Measurements from ENCODE around the gene ESYT3.

The ESYT3 gene

DNA sequence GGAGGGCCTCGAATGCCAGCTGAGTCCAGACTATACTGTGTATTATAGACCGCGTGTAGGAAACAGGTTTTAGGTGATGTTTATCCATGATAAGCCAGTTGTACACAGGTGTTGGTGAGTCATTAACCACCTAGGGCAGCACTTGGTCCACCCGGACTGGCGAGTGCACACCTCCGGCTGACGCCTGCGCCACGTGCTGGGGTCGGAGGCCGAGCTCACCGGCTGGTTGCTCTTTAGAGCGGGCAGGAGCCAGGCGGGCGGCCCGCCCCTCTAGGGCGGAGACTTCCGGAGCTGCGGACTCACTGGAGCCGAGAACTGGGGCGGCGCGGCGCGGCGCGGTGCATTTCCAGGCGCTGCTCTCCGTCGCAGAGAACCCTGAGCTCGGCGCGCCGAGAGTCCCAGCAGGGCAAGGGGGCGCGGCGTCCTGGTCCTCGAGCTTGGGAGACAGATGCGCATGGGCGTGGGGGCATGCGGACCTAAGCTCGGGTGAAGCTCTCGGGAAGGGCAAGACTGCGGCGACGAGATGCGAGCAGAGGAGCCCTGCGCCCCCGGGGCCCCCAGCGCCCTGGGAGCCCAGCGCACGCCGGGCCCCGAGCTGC, at the start of gene ESYT3:
ESYT3 (plus strand) TSS at position 341 of the 599 bp plus-strand sequence; CDS start at position 524, 183 bp downstream.
- peak; percentile 88 for DNase-seq

- DNase-seq = no peak
Measured at GRCh38 chr3:138384976-138385375, 49.4 kb upstream of the ESYT3 start.

DNA sequence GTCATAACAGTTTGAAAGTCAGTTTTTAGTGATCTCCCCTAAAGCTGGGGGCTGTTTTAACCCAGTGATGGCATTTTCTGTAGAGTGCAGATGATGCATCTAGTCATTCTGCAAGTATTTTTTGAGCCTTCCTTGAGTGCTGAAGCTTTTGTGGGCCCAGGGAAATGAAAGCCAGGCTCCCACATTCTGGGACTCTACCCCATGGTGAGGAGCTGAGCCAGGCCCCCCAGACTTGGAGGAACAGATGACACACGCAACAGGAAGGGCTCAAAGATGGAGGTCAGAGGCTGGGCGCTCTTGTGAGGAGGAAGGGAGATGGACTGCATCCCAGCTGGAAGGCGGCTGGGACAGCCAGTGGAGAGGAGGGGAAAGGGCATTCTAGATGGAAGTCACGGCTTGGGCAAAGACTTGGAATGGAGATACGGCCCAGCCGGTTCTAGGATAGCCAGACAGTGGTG, 45.2 kb upstream of the ESYT3 start:
- DNase-seq = no peak

DNA sequence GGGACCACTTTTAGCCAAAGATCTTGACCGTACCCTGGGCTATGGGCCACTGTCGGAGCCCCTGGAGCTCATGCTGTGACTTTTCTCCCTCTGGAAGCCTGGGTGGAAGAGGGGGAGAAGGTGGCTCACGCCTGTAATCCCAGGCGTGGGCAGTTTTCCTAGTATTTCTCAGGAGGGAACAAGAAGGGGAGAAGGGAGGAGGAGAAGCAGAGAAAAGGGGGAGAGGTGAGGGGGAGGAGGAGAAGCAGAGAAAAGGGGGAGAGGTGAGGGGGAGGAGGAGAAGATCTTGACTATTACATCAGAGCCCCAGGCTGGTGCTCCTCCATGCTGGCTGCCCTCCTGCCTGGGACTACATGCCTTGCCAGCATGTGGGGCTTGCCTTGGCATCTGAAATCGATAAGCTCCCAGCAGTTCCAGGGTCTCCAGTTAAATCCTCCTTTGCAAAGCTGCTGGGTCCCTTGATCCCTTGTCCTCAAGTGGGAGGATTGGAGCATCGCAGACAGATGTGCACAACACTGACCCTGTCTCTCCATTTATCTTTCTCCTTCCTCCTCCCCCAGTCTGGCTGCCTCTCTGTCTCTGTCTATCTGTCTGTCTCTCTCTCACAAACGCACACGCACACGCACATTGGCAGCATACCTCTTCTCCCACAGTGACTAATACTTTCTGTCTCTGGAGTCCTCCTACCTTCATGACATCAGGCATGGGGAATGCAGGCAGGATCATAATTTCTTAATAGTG, 44.4 kb upstream of the ESYT3 start:
- DNase-seq = peak; percentile 94

DNA sequence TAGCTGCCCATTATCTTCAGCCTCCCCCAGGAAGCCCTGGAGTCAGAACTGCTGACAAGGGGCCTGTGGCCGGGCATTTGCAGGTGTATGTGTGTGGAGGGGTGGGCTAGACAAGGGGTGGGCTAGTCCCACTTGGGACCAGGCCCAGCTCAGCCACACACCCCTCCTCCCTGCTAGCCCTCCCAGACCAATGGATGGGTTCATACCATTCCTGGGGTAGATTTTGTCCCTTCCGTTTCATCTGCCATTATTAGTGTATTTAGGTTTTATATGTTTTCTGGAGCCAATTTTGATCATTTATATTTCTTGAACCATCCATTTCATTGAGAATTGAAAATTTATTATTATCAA, 43.9 kb upstream of the ESYT3 start:
- DNase-seq = no peak

GRCh38 chr3:138394156-138394555, 40.3 kb upstream of the ESYT3 start:
- DNase-seq = no peak

DNA sequence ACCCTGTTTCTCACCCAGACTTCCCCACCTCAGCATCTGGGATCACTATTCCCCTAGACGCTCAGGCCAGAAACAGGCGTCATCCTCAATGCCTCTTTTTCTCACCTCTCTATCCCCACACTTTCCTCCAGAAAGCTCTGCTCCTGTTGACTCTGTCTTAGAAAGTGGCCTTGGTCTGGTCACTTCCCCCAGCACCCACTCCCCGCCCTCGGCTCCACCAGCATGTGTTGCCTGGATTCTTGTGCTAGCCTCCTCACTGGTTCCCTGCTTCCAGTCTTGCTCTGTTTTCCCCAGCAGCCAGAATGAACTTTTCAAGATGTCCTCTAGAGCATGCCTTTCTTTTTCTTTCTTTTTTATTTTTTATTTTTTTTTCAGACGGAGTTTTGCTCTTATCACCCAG, 39.7 kb upstream of the ESYT3 start:
- DNase-seq = no peak

DNA sequence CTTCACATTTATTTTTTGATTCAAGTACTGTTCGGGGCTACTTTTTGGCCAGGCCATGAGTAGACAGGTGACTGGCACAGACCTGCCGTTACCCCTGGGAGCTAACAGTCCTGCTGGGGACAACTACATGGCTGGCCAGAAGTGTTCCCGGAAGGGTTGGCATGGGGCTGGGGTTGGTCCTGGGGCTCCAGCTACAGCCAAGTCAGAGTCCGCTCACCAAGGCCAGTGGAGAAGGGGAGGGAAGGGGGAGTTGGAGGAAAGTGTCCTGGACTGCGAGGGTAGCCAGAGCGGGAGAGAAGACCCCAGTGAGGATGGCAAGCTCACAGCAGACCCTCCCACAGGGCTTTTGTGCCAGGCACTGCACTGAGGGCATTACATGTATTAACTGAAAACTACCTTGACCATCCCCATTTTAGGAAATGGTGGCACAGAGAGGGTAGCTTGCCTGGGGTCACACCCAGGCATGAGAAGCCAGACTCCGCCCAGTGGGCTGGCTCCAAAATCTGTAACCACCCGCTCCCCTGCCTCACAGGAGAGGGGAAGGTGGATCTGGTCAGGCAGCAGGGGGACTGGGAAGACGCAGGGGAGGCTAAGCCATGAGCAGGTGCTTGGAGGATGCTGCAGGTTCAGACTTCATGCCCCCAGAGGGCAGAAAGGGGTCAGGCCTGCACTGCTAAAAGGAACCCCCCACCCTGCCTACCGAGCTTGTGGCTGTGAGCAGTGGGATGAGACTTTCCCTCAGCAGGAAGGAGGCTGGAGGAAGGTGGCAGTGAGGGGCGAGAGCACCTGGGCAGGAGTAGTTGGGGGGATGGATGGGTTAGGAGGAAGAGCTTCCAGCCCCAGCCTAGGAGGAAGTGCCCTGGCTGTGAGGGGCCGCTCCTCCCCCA, 38.3 kb upstream of the ESYT3 start:
- no peak for DNase-seq

DNA sequence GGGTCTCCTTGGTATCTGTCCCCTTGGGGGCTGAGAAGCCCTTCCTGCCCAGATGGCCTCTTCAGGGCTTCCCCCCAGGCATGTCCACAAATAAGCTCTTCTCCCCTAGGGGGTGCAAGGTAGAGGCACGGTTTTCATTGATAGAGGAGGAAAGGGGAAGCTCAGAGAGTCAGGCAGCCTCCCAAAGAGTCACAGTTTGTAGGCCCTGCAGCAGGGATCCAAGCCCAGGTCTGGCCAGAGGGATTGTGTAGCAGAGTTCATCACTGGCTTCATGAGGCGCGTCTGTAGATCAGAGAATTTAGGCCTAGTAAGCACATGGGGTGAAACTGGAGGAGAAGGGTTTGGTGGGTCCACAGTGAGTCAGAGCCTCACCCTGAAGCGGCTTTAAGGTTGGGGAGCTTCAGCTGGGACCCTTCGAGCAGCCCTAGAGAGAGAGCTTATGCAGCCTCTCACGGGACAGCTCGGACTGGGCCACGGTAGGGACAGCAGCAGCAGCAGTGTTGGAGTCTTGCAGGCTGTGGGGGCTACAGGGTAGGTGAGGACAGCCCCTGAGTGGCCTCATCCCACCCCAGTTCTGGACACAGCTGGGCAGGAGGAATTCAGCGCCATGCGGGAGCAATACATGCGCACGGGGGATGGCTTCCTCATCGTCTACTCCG, 37.5 kb upstream of the ESYT3 start:
- no peak for DNase-seq

DNA sequence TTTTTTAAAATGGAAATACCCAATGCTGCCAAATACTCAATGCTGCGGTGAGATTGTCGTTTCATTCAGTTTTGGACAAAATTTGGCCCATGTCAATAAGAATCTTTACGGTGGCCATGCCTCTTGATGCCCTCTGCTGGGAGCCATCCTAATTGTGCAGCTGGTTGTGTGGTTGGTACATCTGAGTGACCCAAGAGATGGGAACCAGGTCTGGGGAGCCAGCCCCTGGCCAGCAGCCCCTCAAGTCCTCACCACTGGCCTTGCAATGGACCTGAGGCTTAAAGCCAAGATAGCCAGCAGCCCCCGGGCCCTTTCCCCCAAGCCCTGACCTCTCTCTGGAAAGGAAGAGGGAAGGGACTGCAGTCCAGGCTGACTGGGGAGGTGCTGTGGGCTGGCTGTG, 36.4 kb upstream of the ESYT3 start:
- no peak for DNase-seq

GRCh38 chr3:138398791-138399575, 35.4 kb upstream of the ESYT3 start:
- DNase-seq = no peak

GRCh38 chr3:138399766-138400165, 34.6 kb upstream of the ESYT3 start:
- DNase-seq = no peak

GRCh38 chr3:138400651-138401070, 33.8 kb upstream of the ESYT3 start:
- DNase-seq = no peak

GRCh38 chr3:138401834-138402233, 32.6 kb upstream of the ESYT3 start:
- no peak for DNase-seq

GRCh38 chr3:138404121-138404520, 30.3 kb upstream of the ESYT3 start:
- no peak for DNase-seq

DNA sequence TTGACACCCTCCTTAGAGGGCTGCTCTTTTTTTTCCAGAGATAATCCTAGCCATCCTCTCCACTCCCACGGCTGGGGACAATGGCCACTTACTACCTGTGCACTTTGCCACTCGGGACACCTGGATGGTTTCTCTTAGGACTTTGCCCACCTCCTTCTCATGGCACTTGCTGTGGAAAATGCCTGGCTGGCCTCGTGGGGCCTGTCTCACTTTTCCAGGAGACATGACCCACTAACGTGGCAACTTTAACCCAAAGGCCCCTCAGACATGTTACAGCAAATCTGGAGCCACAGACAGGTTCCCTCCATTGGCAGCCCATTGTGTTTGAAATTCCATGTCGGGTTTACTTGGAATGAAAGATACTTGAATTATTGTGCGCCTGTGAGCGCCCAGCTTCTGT, 29.4 kb upstream of the ESYT3 start:
- no peak for DNase-seq

- DNase-seq = no peak
Measured at GRCh38 chr3:138405486-138405885, 28.9 kb upstream of the ESYT3 start.

DNA sequence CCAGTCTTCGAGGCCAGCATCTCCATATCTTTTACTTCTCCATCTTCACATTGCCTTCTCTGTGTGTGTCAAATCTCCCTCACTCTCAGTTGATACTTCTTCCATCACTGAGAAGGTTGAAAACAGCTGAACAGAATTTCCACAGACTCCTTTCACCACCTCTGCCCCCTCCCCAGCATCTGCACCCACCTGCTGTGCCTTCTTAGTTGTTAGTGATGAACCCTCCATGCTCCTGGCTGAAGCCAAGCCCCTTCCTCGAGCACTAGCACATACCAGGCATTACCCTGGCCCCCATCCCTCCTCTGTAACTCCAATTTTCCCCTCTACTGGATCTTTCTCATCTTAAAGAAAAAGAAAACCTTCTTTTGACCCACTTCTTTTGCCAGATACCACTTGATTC, 27.8 kb upstream of the ESYT3 start:
- DNase-seq = no peak

GRCh38 chr3:138407236-138407907, 27.0 kb upstream of the ESYT3 start:
- DNase-seq = no peak

DNA sequence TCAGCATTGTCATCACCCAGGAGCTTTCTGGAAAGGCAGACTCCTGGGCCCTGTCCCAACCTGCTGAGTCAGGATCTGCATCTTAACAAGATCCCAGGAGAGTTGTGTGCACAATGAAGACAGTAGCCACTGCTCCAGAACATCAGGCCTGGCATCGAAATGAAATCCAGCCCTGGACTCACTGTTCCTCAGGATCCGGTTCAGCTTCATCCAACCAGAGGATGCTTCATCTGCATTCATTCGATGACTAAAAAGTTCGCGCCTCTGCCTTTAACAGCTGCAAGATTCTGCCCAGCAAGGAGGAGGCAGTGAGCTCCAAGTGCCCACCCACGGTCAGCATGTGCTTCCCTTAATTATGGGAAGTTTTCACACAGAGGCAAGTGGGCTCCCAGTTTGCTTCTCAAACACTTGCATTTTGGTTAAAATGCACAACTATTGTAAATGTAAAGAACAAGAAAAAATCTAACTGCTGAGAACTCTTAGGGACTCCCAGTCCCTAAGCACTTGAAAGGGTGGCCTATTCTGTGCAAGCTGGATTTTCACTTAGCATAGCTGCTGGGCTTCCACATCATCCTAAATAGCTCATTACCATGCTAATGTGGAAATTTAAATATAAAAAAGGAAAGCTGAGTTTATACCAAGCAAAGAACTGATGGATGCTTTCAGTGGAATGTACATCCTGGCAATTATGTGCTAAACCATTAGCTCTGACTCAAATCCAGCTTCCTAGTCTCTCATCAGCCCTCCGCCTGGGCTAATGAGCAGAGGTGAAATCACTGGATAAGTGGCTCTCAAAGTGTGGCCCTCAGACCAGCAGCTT, 25.5 kb upstream of the ESYT3 start:
- DNase-seq = no peak
